ENCODE data around the gene NUDCD3. TPM values are rescaled to one million over a fixed set of nuclear protein-coding genes. Genes with fewer than 3 reads are reported as not detected.

Gene NUDCD3
- total and polyA plus RNA-seq, 4 donors = 15.4 to 30.7 (median 24.3) TPM

- DNase-seq (ENCODE audit: low spot score) = no peak
- peak overlapping the region in 1 of 2 donors; percentile 66 for H3K9ac ChIP-seq (ENCODE audit: low read depth in 1 of 2, low read length in 2 of 2)
- H3K4me3 ChIP-seq (ENCODE audit: low read depth in 1 of 3, low read length in 3 of 3) = peak overlapping the region; percentile 35 to 65 (median 63)
- H3K4me1 ChIP-seq (ENCODE audit: control insufficient read depth in 4 of 4, insufficient read depth in 4 of 4, low read length in 3 of 4) = peaks cover 5 to 60% (median 36%) of the 10 kb centered on the region in 4 donors
- H3K9me3 ChIP-seq (ENCODE audit: control insufficient read depth in 4 of 4, low read length in 3 of 4) = no peaks in the 10 kb centered on the region
- peak overlapping the region; percentile 16 to 29 for H3K27ac ChIP-seq (ENCODE audit: low read depth in 1 of 2, low read length in 2 of 2)
- TF ChIP-seq MAX (IDR thresholded peaks at IDR 0.05) (no peak), YY1 (IDR thresholded peaks at IDR 0.05) (no peak), REST (IDR thresholded peaks at IDR 0.05) (no peak), CTCF (IDR thresholded peaks at IDR 0.05; ENCODE audit: low read depth, low read length, missing input control) (no peak), FOXA2 (IDR thresholded peaks at IDR 0.05) (no peak), ZBTB33 (IDR thresholded peaks at IDR 0.05) (no peak), EGR1 (IDR thresholded peaks at IDR 0.05; ENCODE audit: low read depth in 2 of 2) (no peak), GABPA (IDR thresholded peaks at IDR 0.05 in 1 of 2, conservative IDR thresholded peaks at IDR 0.05 in 1 of 2) (no peak), SP1 (IDR thresholded peaks at IDR 0.05) (no peak), JUND (IDR thresholded peaks at IDR 0.05) (no peak), HNF4G (IDR thresholded peaks at IDR 0.05) (no peak), NR2F2 (IDR thresholded peaks at IDR 0.05) (no peak)
- TF ChIP-seq, protein P1, sequence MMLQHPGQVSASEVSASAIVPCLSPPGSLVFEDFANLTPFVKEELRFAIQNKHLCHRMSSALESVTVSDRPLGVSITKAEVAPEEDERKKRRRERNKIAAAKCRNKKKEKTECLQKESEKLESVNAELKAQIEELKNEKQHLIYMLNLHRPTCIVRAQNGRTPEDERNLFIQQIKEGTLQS (IDR thresholded peaks at IDR 0.05) = no peak
- no peaks in the 10 kb centered on the region for H3K27me3 ChIP-seq (ENCODE audit: control insufficient read depth in 4 of 4, insufficient read depth in 4 of 4, low read length in 3 of 4)
- H3K36me3 ChIP-seq (ENCODE audit: control insufficient read depth in 4 of 4, insufficient read depth in 3 of 4, low read depth in 1 of 4, low read length in 3 of 4) = peaks cover 0 to 16% (median 11%) of the 10 kb centered on the region in 4 donors
- WGBS = 74% methylated on average over 6 of the region's 6 CpGs
Observed at GRCh38 chr7:44537442-44537841, 47.0 kb upstream of the NUDCD3 start.

GRCh38 chr7:44536090-44536489, 45.6 kb upstream of the NUDCD3 start:
- TF ChIP-seq REST (IDR thresholded peaks at IDR 0.05) (no peak), HNF4A (conservative IDR thresholded peaks at IDR 0.05) (no peak), GABPA (IDR thresholded peaks at IDR 0.05 in 1 of 2, conservative IDR thresholded peaks at IDR 0.05 in 1 of 2) (no peak), JUND (IDR thresholded peaks at IDR 0.05) (no peak), NR2F2 (IDR thresholded peaks at IDR 0.05) (no peak), FOXA1 (IDR thresholded peaks at IDR 0.05) (no peak), MAX (IDR thresholded peaks at IDR 0.05) (no peak), RXRA (IDR thresholded peaks at IDR 0.05) (no peak), EGR1 (IDR thresholded peaks at IDR 0.05; ENCODE audit: low read depth in 2 of 2) (no peak), HNF4G (IDR thresholded peaks at IDR 0.05) (no peak), SP1 (IDR thresholded peaks at IDR 0.05) (no peak)
- TF ChIP-seq, protein P1 (IDR thresholded peaks at IDR 0.05) = no peak
- Histone ChIP-seq H3K9me3 (ENCODE audit: control insufficient read depth in 4 of 4, low read length in 3 of 4) (no peaks in the 10 kb centered on the region), H3K9ac (ENCODE audit: low read depth in 1 of 2, low read length in 2 of 2) (no peak overlapping the region), H3K36me3 (ENCODE audit: control insufficient read depth in 4 of 4, insufficient read depth in 3 of 4, low read depth in 1 of 4, low read length in 3 of 4) (peaks cover 0 to 28% (median 19%) of the 10 kb centered on the region in 4 donors), H3K4me1 (ENCODE audit: control insufficient read depth in 4 of 4, insufficient read depth in 4 of 4, low read length in 3 of 4) (peaks cover 5 to 53% (median 27%) of the 10 kb centered on the region in 4 donors), H3K27ac (ENCODE audit: low read depth in 1 of 2, low read length in 2 of 2) (no peak overlapping the region), H3K27me3 (ENCODE audit: control insufficient read depth in 4 of 4, insufficient read depth in 4 of 4, low read length in 3 of 4) (no peaks in the 10 kb centered on the region), H3K4me3 (ENCODE audit: low read depth in 1 of 3, low read length in 3 of 3) (no peak overlapping the region)
- no peak for DNase-seq (ENCODE audit: low spot score)
- 89% methylated on average over 10 of the region's 10 CpGs for WGBS

Data from liver (tissue), 9 donors.